ENCODE results near the gene DDX27. TPM values are rescaled to one million over a fixed set of nuclear protein-coding genes. Genes with fewer than 3 reads are reported as not detected.
A peak's percentile ranks its signal among the peaks of the same experiment; 100 is the strongest.

The DDX27 gene
- total and polyA plus RNA-seq, 2 of the 13 experiments (the other 11 are each of a cell fraction or from before 2014, with no cell fraction given), result 42.6 to 72.8 TPM

- TF ChIP-seq JUNB (CRISPR knock-in tag; IDR thresholded peaks at IDR 0.05; ENCODE audit: borderline replicate concordance) (0 out of 2 replicates have a peak, but pooled peaks have one; percentile 24), ETS1 (CRISPR knock-in tag; IDR thresholded peaks at IDR 0.05) (no peak), ZBTB44 (CRISPR knock-in tag; IDR thresholded peaks at IDR 0.05) (no peak), ZNF20 (CRISPR knock-in tag; IDR thresholded peaks at IDR 0.05) (no peak), NFKB2 (CRISPR knock-in tag; IDR thresholded peaks at IDR 0.05; ENCODE audit: borderline replicate concordance) (no peak), ZNF772 (CRISPR knock-in tag; IDR thresholded peaks at IDR 0.05) (no peak), CHCHD3 (CRISPR knock-in tag; IDR thresholded peaks at IDR 0.05) (0 out of 2 replicates have a peak, but pooled peaks have one; percentile 44), NFRKB (IDR thresholded peaks at IDR 0.05) (no peak), ZC3H4 (CRISPR knock-in tag; IDR thresholded peaks at IDR 0.05; ENCODE audit: borderline replicate concordance) (no peak), ADNP (CRISPR knock-in tag; IDR thresholded peaks at IDR 0.05) (no peak), ATF7-NPFF (CRISPR knock-in tag; IDR thresholded peaks at IDR 0.05; ENCODE audit: low read depth) (0 out of 2 replicates have a peak, but pooled peaks have one; percentile 15)
- TF ChIP-seq, protein P1, sequence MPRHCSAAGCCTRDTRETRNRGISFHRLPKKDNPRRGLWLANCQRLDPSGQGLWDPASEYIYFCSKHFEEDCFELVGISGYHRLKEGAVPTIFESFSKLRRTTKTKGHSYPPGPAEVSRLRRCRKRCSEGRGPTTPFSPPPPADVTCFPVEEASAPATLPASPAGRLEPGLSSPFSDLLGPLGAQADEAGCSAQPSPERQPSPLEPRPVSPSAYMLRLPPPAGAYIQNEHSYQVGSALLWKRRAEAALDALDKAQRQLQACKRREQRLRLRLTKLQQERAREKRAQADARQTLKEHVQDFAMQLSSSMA (CRISPR knock-in tag; IDR thresholded peaks at IDR 0.05), result peak; percentile 23; the same call in 1 of the 2 replicates
- TF ChIP-seq, protein P2, sequence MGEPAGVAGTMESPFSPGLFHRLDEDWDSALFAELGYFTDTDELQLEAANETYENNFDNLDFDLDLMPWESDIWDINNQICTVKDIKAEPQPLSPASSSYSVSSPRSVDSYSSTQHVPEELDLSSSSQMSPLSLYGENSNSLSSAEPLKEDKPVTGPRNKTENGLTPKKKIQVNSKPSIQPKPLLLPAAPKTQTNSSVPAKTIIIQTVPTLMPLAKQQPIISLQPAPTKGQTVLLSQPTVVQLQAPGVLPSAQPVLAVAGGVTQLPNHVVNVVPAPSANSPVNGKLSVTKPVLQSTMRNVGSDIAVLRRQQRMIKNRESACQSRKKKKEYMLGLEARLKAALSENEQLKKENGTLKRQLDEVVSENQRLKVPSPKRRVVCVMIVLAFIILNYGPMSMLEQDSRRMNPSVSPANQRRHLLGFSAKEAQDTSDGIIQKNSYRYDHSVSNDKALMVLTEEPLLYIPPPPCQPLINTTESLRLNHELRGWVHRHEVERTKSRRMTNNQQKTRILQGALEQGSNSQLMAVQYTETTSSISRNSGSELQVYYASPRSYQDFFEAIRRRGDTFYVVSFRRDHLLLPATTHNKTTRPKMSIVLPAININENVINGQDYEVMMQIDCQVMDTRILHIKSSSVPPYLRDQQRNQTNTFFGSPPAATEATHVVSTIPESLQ (CRISPR knock-in tag; conservative IDR thresholded peaks at IDR 0.05), result no peak
- TF ChIP-seq, protein P3, sequence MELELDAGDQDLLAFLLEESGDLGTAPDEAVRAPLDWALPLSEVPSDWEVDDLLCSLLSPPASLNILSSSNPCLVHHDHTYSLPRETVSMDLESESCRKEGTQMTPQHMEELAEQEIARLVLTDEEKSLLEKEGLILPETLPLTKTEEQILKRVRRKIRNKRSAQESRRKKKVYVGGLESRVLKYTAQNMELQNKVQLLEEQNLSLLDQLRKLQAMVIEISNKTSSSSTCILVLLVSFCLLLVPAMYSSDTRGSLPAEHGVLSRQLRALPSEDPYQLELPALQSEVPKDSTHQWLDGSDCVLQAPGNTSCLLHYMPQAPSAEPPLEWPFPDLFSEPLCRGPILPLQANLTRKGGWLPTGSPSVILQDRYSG (CRISPR knock-in tag; IDR thresholded peaks at IDR 0.05), result 0 out of 2 replicates have a peak, but pooled peaks have one; percentile 68
Measured at GRCh38 chr20:49281913-49282467, 62.8 kb downstream of the DDX27 start (continued).
